GM19043 (cell line): ENCODE results near the gene SMARCD3.

Experiments
- ATAC-seq: cut with Tn5 transposase; IDR thresholded peaks from one replicate; pipeline ENCODE4 v1.9.1; 2021; ENCODE audit warnings: low read depth; ENCODE audit not compliant: unreplicated experiment

The SMARCD3 gene

DNA sequence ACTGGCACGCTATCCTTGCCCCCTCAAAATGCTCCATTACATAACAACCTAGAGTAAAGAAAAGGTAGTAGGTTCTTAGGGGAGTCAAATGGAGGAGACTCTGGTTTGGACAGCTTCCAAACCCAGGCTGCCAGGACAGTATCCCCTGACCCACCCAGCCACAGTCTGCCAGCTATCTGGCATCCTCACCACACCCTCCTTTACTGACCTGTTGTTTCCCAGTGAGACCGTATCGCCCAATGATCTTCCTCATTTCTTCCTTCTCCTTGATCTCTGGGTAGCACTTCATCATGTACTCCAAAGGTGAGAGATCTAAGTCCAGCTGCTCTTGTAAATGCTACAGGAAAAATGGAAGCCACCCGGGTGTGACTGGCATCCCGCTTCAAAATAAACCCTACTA lies 33.1 kb downstream of the SMARCD3 start:
- no peak for ATAC-seq

DNA sequence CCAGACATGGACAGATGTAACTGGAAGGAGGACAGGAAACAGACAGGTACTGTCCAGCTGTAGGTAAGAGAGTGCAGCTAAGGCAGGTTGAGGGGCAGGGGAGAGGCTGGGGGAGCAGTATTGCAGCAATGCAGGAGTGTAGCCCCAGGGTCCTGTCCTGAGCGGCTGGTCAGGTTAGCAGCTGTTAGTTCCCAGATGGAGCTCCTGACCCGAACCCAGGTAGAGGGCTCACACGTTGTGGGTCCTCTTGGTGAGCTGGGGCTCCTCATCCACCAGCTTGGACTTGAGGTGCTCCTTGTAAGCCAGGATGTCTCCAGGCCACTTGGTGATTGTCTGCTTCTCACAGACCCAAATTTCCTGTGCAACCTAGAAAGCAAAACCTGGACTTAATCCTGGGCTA lies 34.7 kb downstream of the SMARCD3 start:
- ATAC-seq, result no peak

GRCh38 chr7:151212626-151213025 lies 35.9 kb downstream of the SMARCD3 start:
- no peak for ATAC-seq

DNA sequence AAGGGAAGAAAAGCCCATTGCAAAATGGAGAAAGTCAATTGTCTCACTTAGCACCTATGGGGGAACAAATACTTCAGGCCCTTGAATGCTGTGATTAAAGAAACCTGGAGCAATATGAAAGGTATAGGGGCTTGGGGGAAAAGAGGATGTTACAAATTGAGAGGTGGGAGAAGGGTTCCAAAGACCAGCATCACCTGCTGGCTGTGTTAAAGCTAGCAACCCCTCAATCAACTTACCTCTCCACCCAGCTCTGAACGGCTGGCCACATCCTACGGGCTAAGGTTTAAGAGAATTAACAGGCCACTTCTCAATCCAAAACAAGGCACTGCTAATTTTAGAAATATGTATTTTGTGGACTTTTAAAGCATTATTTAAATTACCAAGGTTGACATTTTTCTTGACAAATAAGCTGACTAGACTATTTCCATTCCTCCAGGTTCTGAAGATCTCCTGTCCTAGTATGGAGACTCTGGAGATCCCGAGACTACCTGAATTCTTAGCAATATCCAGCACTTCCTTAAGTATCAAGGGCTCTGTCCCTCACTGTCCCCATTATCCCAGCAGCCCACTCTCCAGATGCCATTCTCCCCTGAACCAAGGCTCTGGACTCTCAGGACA lies 37.2 kb downstream of the SMARCD3 start:
- ATAC-seq, result no peak

DNA sequence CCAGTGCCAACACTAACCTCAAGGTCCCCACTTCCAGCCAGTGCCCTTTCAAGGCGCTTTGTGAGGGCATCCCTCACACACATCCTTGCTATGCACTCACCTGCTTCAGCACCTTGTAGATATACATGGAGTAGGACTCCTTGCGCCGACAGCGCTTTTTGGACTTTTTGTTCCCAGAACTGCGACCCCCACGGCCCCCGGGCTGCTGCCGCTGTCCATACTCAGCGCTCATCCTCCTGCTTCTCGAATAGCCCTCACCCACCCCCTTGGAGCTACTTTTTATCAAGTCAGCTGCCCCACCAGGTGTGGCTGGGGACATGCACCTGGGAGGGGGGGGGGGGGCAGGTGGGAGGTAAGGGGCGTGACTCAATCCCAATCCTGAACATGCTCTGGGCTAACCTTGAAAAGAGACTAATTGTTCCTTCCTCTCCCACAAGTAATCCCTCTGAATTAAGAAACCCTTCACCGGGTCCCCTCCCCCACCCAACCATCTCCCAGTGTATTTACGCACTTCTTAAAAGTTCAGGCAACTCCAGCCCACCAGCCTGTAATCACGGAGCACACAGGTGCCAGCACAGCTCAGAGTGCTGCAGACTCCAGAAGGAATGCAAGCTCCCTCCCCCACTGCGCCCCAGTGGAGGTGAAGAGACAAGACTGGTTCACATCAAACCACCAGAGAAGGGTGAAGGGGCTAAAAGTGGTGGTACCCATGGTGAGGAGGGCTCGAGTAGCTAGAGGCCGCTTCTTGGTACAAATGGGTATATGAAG lies 38.2 kb downstream of the SMARCD3 start, which contains the start of gene H2BK1:
H2BK1 (minus strand) TSS at position 402 of the 768 bp plus-strand sequence; CDS start at position 232, 170 bp downstream.
- ATAC-seq, result no peak

DNA sequence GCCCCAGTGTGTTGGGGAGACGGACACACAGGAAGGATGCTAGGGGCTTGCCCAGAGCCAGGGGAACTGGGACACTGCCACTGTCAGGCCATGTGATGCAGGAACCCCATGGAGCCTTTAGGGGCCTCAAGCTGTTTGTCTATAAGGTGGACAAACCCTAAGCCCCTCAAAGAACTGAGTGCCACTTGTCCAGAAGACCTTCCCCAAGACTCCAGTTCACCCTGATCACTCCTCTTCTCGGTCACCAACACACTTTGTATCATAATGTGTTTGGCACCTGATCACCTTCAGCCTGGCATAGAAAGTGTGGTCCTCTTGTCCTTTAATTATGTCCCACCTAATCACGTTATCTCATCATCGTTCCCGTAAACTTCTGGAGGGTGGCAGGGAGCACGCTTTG lies 38.9 kb downstream of the SMARCD3 start:
- ATAC-seq, result no peak

- ATAC-seq, result no peak
Observed at GRCh38 chr7:151208253-151208862, 40.1 kb downstream of the SMARCD3 start.

GRCh38 chr7:151207804-151208203 lies 40.7 kb downstream of the SMARCD3 start:
- ATAC-seq, result no peak

DNA sequence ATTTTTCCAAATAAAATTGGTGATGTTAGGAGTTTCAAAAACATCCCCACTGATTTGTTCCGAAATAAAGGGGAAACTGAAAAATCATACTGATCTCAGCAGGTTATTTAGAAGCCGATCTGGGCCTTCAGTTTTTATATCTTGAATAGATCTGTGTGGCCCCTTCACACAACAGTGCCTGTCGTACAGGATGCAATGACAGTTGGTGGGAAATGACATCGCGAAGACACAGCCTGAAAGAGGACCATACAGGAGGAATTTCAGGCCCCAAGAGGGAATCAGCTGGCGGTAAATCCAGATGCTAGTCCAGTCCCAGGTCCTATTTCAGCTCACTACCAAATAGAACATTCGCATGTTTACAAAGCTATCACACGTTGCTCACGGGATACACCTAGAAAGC lies 41.2 kb downstream of the SMARCD3 start:
- no peak for ATAC-seq

DNA sequence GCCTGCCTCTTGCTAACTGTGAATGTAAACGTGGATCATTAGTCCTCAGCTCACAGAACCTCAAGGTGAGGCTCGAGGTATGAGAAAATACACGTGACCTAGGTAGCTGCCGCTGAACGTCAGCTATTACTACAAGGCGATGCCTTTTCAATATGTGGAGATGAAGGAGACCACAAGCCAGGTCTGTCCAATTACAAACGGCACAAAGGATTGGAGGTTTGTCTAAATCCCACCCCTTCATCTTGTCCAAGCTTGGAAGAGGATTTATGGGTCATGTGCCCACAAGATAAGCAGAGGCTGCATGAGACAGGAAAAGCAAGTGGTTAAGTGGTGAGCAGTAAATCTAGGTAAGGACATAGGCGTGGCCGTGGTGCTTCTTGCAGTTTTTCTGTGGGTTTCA lies 41.6 kb downstream of the SMARCD3 start:
- ATAC-seq, result no peak

DNA sequence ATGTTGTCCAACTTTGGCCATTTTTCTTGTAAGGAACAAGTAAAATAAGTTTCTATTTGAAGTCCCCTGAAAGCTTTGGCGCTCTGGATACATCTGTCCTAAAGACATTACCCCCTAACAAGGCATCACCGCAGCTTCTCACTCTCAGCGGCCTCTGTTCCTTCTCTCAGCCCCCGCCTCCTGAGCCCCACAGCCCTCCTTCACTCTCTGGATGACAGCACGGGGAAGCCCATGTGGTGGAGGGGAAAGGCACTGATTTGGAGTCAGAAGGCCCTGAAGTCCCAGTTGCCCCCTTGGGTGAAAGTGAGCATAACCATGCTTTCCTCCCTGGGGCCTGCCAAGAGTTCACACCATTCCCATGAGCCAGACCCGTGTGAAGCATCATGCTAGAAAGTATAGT lies 42.8 kb downstream of the SMARCD3 start:
- ATAC-seq, result no peak

DNA sequence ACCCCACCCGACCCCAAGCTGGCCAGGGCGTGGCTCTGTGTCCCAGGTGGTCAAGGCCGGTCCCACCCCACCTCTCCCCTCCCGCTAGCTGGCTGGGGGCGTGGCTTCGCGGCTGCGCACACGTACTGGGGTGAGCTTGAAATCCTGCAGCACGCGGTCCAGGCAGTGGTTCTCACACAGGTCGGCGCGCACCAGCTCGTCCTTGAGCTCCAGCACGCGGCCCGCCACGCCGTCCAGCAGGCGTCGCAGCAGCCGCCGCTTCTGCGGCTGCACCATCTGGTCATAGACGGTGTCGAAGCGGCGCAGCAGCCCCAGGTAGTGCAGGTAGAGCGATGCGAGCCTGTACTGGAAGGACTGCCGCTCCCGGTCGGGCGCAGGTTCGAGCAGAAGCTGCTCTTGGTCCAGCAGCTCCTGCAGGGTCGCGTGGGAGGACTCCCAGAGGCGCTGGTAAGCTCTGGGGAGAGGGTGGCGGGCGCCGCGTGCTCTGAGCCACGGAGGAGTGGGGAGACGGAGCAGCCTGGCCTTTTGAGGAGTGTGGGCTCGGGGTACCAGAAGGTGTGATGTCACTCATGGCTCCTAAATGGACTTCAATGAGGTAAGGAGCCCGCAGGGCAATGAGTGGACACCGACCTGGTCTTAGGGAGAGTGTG lies 44.0 kb downstream of the SMARCD3 start:
- no peak for ATAC-seq

DNA sequence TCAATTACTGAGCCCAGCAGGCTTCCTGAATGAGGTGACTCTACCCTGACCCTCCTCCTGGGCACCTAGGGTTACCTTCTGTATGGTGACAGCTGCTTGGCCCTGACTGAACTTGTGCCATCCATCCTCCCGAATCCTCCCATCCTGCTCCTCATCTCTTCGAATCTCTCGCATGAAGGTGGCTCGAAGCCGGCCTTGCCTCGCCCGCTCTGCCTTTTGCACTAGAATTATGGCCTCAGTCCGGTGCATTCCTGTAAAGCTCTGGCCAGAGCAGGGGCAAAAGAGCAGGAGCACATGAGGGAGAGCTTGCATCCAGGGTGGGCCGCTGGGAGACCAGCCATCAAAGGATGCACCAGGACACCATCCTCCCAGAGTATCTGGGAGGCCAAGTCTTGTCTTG lies 45.7 kb downstream of the SMARCD3 start:
- no peak for ATAC-seq

DNA sequence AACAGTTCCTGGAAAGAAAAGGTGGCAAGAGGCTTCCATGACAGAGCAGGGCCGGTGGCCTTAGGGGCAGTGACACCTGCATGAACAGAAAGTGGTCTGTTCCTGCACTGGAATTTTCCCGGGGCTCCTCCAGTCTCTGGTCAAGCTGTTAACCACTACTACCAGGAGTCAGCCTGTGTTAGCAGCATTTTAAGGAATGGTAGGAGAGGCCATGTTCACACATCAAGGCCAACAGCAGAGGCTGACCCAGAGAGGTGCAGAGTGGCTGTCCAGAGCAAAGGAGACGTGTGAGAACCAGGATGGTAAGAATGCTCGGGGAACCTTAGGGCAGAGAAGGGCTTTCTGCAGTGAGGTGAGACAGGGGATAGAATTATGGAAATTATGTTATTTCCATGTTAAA lies 46.7 kb downstream of the SMARCD3 start:
- ATAC-seq, result no peak

GRCh38 chr7:151201344-151201743 lies 47.1 kb downstream of the SMARCD3 start:
- ATAC-seq, result no peak

DNA sequence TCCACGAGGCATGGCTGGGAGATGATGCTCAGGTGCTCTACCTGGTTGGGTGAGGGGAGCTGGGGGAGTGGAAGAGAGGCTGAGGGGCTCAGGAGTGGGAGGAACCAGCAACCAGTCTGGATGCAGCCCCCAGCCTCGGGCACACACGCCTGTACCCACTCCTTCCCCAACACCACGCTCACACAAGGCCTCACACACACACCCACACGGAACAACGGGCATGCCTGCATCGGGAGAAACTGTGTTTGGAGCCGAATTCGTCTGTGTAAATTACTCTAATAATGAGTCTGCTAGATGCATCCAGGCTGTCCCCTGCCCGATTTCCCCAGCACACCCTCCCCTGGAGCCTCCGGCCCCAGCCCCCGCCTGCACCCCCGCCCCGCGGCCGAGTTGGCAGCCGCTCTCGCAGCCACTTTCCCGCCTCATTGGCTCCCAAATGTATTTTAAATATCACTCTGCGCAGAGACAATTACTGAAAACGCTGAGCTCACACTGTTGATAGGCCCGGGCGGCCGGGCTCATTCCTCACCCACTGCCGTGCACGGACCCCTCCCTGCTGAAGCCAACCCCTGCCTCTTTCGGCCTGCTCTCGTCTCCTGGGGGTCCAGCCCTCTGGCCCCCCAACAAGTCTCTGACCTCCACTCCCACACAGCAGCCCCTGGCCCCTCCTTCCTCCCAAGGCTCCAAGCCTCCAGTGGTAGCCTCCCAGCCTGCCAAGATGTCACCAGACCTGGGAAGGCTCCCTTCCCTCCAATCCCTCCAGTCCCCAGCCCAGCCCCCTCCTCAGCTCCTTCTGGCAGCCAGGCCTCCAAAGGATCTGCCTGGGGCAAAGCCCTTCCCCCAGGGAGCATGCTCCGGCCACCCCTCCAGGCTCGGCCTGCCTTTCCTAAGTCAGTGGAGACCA lies 49.3 kb downstream of the SMARCD3 start:
- no peak for ATAC-seq

GRCh38 chr7:151197932-151198331 lies 50.6 kb downstream of the SMARCD3 start:
- no peak for ATAC-seq

- ATAC-seq, result no peak
Observed at GRCh38 chr7:151195616-151196450, 52.7 kb downstream of the SMARCD3 start.

- no peak for ATAC-seq
Observed at GRCh38 chr7:151194188-151194587, 54.3 kb downstream of the SMARCD3 start.
